ENCODE data around the gene STOX1.
"Not testable (repeated sequence)": the region's sequence is repeated elsewhere in the genome, so short reads cannot be mapped to it uniquely, and the experiment has no call there.

STOX1 gene

DNA sequence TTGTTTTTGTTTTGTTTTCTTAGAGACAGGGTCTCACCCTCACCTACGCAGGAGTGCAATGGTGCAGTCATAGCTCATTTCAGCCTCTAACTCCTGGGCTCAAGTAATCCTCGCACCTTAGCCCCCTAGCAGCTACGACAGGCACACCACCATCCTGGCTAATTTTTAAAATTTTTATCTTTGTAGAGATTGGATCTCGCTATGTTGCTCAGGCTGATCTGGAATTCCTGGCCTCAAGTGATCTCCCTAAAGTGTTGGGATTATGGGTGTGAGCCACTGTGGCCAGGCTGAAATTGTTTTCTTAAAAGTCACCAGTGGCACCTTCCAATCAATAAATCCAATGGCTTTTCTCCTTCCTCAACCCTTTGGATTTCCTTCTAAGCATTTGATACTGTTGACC is 52.9 kb downstream of the STOX1 start:
- no peak for DNase-seq

GRCh38 chr10:68895041-68895440 is 67.7 kb downstream of the STOX1 start:
- no peak for DNase-seq

GRCh38 chr10:68897336-68897741 is 70.0 kb downstream of the STOX1 start:
- peak; percentile 46 for DNase-seq

- DNase-seq, result no peak
These were observed 71.9 kb downstream of the STOX1 start for GRCh38 chr10:68899186-68899745.

DNA sequence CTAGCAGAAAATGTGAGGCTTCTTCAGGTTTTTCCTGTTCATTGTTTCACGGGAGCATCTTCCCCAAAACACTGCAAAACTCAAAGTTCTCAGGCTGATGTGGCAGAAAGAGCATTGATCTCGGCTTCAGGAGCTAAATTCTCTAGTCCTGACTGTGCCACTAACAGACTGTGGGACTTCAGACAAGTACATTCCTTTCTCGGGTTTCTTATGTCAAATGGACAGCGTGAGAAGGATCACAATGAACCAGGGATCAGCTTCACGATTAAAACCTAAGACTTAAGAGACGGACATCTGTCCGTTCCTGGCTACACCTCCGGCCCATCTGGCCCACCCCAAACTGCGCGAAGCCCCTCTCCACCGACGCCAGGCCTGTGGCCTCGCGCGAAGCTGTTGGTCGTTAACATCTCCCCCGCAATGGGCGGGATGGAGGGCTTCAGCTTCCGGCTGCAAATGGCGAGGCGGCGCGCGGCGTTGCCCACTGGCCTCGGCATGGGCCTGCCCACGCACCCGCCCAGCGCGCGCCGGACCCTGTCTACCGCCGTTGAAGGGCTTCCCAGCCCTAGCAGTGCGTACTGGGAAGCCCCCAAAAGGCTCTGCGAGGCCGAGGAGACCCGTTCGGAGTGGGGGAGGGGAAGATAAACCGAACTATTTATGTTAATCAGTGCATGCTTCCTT is 73.2 kb downstream of the STOX1 start:
- peak; percentile 71 for DNase-seq

- DNase-seq, result peak; percentile 93
These were observed 74.0 kb downstream of the STOX1 start, which contains the start of gene DDX50 for GRCh38 chr10:68901105-68901927. TSS of gene DDX50 (plus strand) at chr10:68901315. CDS start at chr10:68901385, 70 bp downstream.

- DNase-seq, result no peak
These were observed 75.1 kb downstream of the STOX1 start for GRCh38 chr10:68902382-68902781.

DNA sequence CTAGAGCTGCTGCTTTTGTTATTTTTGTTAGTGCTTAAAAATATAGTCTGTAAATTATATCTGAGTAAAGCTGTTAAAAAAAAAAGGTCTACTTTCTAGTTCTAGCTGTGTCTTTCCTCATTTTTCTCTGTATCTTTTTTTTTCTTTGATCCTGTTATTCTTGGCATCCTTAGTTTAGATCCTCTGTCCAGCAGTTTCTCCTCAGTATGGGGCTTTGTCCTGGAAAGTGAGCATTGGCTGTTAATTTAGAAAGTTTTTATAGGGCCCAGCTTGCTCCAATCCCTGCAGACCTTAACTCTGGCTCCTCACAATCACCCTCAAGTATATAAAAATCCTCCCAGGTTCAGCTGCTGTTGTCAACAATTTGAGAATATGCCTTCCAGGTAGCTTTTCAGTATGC is 97.3 kb downstream of the STOX1 start:
- DNase-seq, result no peak

- DNase-seq, result no peak
These were observed 98.2 kb downstream of the STOX1 start for GRCh38 chr10:68925489-68925888.

DNA sequence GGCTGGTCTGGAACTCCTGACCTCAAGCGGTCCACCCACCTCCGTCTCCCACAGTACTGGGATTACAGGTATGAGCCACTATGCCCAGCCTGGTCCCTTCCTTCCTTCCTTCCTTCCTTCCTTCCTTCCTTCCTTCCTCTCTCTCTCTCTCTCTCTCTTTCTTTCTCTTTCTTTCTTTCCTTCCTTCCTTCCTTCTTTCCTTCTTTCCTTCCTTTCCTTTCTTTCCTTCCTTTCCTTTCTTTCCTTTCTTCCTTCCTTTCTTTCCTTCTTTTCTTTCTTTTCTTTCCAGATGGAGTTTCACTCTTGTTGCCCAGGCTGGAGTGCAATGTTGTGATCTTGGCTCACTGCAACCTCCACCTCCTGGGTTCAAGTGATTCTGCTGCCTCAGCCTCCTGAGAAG is 101.8 kb downstream of the STOX1 start:
- DNase-seq, result not testable (repeated sequence)

- not testable (repeated sequence) for DNase-seq
These were observed 102.6 kb downstream of the STOX1 start for GRCh38 chr10:68929888-68930287.

DNA sequence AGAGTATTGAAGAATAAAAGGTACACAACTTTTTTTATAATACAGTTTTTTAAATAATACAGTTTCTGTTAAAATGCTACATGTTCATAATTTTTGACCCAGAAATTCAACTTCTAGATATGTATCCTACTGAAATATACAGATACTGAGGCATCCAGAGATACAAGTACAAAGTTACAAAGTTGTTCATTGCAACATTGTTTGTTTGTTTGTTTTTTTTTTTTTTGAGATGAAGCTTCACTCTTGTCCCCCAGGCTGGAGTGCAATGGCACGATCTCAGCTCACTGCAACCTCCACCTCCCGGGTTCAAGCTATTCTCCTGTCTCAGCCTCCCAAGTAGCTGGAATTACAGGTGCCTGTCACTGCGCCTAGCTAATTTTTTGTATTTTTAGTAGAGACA is 105.5 kb downstream of the STOX1 start:
- not testable (repeated sequence) for DNase-seq

DNA sequence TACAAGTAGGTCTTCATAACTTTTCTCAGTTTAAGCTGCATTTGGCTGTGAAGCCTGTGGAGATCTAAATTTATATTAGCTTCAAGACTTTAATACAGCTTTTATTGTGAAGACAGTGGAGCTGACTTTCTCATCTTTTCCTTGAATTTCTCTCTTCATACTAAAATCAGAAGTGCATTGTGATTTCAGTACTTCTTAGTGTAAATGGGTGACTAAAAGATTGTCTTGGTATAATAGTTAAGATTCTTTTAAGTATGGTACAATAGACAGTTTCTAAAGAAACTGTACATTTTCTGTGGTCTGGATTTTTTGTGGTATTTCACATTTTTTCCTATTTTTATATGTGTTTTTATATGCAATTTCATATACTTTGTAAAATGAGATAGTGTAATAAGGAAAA is 107.7 kb downstream of the STOX1 start:
- no peak for DNase-seq

DNA sequence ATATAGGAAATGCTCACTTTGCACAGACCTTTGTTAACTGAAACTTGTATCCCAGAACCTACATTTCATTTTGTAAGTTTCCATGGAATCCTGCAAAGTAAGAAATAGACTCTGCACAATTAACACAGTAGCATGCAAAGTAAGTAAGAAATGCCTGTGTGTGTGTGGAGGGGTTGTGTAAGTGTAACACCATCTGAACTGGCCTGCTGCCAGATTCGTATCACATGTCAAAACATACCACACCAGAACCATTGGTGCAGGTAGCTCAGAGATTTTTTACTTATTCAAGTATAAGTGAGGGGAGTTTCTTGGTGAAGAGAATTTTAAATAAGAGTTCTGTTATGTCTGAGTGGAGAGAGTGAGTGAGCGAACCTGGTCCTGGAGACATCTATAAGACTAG is 110.8 kb downstream of the STOX1 start:
- no peak for DNase-seq

GRCh38 chr10:68938884-68939283 is 111.6 kb downstream of the STOX1 start:
- DNase-seq, result no peak

DNA sequence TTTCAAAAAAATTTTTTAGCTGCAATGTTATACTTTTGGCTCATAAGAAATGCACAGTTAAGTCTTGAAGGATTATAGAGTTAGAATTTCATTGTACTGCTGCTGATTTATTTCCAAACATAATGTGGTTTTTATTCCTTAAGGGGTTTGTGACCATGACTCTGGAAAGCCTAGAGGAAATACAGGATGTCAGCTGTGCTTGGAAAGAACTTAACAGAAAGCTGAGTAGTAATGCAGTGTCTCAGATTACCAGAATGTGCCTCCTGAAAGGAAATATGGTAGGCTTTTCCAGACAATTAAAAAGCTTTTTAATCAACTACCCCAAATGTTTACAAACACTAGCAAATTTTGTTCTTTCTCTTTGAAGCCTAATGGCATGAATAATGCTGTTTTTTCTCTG is 113.6 kb downstream of the STOX1 start:
- not testable (repeated sequence) for DNase-seq

All from CD4-positive, alpha-beta T cell treated with Interleukin-17A for 4 hours (primary cell).